Ishikawa (cell line): Measurements from ENCODE around the gene CLTRN.

Experiments
- CEBPB ChIP-seq: IDR thresholded peaks from 2 replicates; pipeline ENCODE4 v1.6.1; 2012
- CREB1 ChIP-seq: IDR thresholded peaks from 2 replicates; pipeline ENCODE4 v1.6.1; 2012; ENCODE audit warnings: low read depth
- EGR1 ChIP-seq: IDR thresholded peaks from 2 replicates; pipeline ENCODE4 v1.6.1; 2012
- EP300 ChIP-seq: IDR thresholded peaks from 2 replicates; pipeline ENCODE4 v1.6.1; 2012; ENCODE audit warnings: borderline replicate concordance
- FOXM1 ChIP-seq: IDR thresholded peaks from 2 replicates; pipeline ENCODE4 v1.6.1; 2012; ENCODE audit warnings: low read depth, borderline replicate concordance
- NFIC ChIP-seq: IDR thresholded peaks from 2 replicates; pipeline ENCODE4 v1.6.1; 2012
- RAD21 ChIP-seq: IDR thresholded peaks from 2 replicates; pipeline ENCODE4 v1.6.1; 2012; ENCODE audit warnings: low read depth
- TAF1 ChIP-seq: IDR thresholded peaks from 2 replicates; pipeline ENCODE4 v1.6.1; 2012; ENCODE audit warnings: low read depth, mild to moderate bottlenecking
- TCF12 ChIP-seq: IDR thresholded peaks from 2 replicates; pipeline ENCODE4 v1.6.1; 2012; ENCODE audit warnings: low read depth
- TEAD4 ChIP-seq: IDR thresholded peaks from 2 replicates; pipeline ENCODE4 v1.6.1; 2012
- YY1 ChIP-seq: IDR thresholded peaks from 2 replicates; pipeline ENCODE4 v1.6.1; 2012; ENCODE audit warnings: low read depth
- ZBTB7A ChIP-seq: IDR thresholded peaks from 2 replicates; pipeline ENCODE4 v1.6.1; 2012; ENCODE audit warnings: low read depth
- TF ChIP-seq, protein P1 (sequence below): IDR thresholded peaks from 2 replicates; pipeline ENCODE4 v1.6.1; 2012
- TF ChIP-seq, protein P2 (sequence below): IDR thresholded peaks from 2 replicates; pipeline ENCODE4 v1.6.1; 2012
- TF ChIP-seq, protein P3 (sequence below): IDR thresholded peaks from 2 replicates; pipeline ENCODE4 v1.6.1; 2012; ENCODE audit warnings: low read depth, mild to moderate bottlenecking

The CLTRN gene, protein sequence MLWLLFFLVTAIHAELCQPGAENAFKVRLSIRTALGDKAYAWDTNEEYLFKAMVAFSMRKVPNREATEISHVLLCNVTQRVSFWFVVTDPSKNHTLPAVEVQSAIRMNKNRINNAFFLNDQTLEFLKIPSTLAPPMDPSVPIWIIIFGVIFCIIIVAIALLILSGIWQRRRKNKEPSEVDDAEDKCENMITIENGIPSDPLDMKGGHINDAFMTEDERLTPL

GRCh38 chrX:15664487-15665444 lies at the start of gene CLTRN:
TSS of gene CLTRN (minus strand) at chrX:15664805. CDS start at chrX:15664775, 30 bp downstream.
- TF ChIP-seq, protein P1, sequence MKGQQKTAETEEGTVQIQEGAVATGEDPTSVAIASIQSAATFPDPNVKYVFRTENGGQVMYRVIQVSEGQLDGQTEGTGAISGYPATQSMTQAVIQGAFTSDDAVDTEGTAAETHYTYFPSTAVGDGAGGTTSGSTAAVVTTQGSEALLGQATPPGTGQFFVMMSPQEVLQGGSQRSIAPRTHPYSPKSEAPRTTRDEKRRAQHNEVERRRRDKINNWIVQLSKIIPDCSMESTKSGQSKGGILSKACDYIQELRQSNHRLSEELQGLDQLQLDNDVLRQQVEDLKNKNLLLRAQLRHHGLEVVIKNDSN = no peak
- TF ChIP-seq YY1 (no peak), CEBPB (no peak), FOXM1 (no peak), TEAD4 (no peak)
- TF ChIP-seq, protein P2, sequence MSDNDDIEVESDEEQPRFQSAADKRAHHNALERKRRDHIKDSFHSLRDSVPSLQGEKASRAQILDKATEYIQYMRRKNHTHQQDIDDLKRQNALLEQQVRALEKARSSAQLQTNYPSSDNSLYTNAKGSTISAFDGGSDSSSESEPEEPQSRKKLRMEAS = no peak

- TF ChIP-seq NFIC (no peak), RAD21 (no peak), CEBPB (no peak), ZBTB7A (no peak), CREB1 (no peak)
- TF ChIP-seq, protein P3, sequence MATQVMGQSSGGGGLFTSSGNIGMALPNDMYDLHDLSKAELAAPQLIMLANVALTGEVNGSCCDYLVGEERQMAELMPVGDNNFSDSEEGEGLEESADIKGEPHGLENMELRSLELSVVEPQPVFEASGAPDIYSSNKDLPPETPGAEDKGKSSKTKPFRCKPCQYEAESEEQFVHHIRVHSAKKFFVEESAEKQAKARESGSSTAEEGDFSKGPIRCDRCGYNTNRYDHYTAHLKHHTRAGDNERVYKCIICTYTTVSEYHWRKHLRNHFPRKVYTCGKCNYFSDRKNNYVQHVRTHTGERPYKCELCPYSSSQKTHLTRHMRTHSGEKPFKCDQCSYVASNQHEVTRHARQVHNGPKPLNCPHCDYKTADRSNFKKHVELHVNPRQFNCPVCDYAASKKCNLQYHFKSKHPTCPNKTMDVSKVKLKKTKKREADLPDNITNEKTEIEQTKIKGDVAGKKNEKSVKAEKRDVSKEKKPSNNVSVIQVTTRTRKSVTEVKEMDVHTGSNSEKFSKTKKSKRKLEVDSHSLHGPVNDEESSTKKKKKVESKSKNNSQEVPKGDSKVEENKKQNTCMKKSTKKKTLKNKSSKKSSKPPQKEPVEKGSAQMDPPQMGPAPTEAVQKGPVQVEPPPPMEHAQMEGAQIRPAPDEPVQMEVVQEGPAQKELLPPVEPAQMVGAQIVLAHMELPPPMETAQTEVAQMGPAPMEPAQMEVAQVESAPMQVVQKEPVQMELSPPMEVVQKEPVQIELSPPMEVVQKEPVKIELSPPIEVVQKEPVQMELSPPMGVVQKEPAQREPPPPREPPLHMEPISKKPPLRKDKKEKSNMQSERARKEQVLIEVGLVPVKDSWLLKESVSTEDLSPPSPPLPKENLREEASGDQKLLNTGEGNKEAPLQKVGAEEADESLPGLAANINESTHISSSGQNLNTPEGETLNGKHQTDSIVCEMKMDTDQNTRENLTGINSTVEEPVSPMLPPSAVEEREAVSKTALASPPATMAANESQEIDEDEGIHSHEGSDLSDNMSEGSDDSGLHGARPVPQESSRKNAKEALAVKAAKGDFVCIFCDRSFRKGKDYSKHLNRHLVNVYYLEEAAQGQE = no peak
- TF ChIP-seq, protein P2 = no peak
- TF ChIP-seq, protein P1 = no peak
Measured at GRCh38 chrX:15702488-15703371, 38.1 kb upstream of the CLTRN start.

DNA sequence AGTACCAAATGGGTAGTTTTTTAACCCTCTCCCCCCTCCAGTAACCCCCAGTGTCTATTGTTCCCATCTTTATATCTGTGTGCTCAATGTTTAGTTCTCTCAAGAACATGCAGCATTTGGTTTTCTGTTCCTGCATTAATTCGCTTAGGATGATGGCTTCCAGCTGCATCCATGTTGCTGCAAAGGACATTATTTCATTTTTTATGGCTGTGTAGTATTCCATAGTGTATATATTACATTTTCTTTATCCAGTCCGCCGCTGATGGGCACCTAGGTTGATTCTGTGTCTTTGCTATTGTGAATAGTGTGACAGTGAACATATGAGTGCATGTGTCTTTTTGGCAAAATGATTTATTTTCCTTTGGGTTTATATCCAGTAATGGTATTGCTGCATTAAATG lies 31.9 kb upstream of the CLTRN start:
- TF ChIP-seq, protein P1 = no peak
- TF ChIP-seq TAF1 (no peak), TCF12 (no peak), TEAD4 (no peak), FOXM1 (no peak), YY1 (no peak), NFIC (no peak), EP300 (no peak), RAD21 (no peak), CREB1 (no peak), CEBPB (no peak), ZBTB7A (no peak), EGR1 (no peak)
- TF ChIP-seq, protein P3 = no peak
- TF ChIP-seq, protein P2 = no peak

DNA sequence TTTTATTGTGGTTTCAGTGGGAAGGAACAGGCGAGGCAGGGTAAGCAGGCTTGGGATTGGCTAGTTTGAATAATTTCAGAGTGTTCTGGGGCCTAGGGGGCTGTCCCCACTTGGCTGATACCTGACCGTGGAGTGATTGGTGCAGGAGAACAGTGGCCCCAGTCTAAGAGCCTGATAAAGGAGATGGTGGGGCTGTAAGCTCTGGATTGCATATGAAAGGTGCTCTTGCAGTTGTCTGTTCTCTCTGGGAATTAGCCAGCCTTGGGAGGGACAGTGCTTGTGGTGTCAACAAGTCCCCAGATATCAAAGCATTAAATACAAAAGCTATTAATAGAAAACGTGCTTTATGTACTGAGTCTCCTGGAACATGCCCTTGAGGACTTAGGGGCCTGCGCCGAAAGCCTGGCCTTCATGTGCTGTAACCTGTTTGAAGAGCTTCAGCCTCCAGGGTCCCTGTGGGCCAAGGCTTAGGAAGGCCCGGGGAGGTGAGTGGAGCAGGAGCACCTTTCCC lies 30.4 kb upstream of the CLTRN start:
- TF ChIP-seq YY1 (no peak), FOXM1 (no peak), TCF12 (no peak), RAD21 (no peak), EP300 (no peak), NFIC (no peak), CREB1 (no peak), EGR1 (no peak), TEAD4 (no peak), ZBTB7A (no peak), CEBPB (no peak), TAF1 (no peak)
- TF ChIP-seq, protein P1 = no peak
